SW 1271 (cell line): Measurements from ENCODE around the gene RIMKLB.
"Not testable (repeated sequence)": the region's sequence is repeated elsewhere in the genome, so short reads cannot be mapped to it uniquely, and the experiment has no call there.

Experiments
- DNase-seq, 2 experiments: peaks; one replicate each; lab custom pipeline; 2025; lab: John Stamatoyannopoulos, UW

The RIMKLB gene

GRCh38 chr12:8818526-8818925 is 120.7 kb downstream of the RIMKLB start:
- no peak for DNase-seq

- no peak for DNase-seq
Measured at GRCh38 chr12:8819666-8819980, 121.8 kb downstream of the RIMKLB start.

GRCh38 chr12:8820676-8821407 is 123.1 kb downstream of the RIMKLB start:
- not testable (repeated sequence) for DNase-seq

GRCh38 chr12:8821591-8821990 is 123.8 kb downstream of the RIMKLB start:
- DNase-seq = no peak

GRCh38 chr12:8822298-8822697 is 124.5 kb downstream of the RIMKLB start, which contains the start of gene A2ML1:
TSS of gene A2ML1 (plus strand) at chr12:8822621. CDS start at chr12:8822652, 31 bp downstream.
- no peak for DNase-seq

GRCh38 chr12:8823565-8824300 is 125.9 kb downstream of the RIMKLB start:
- no peak for DNase-seq

GRCh38 chr12:8827551-8828256 is 129.9 kb downstream of the RIMKLB start:
- DNase-seq = no peak

GRCh38 chr12:8828257-8829124 is 130.7 kb downstream of the RIMKLB start:
- DNase-seq = no peak

GRCh38 chr12:8829125-8829518 is 131.3 kb downstream of the RIMKLB start:
- no peak for DNase-seq

GRCh38 chr12:8829621-8830020 is 131.8 kb downstream of the RIMKLB start:
- DNase-seq = no peak

- no peak for DNase-seq
Measured at GRCh38 chr12:8831116-8831515, 133.3 kb downstream of the RIMKLB start.

GRCh38 chr12:8832500-8832899 is 134.7 kb downstream of the RIMKLB start:
- DNase-seq = no peak
